Hematopoietic multipotent progenitor cell treated with erythropoietin and hydrocortisone succinate and interleukin-3 and kit ligand, for 6 days (in vitro differentiated cells): ENCODE measurements around the gene AGER.
"Not testable (repeated sequence)": the region's sequence is repeated elsewhere in the genome, so short reads cannot be mapped to it uniquely, and the experiment has no call there.

Source experiments
- DNase-seq: peaks from one replicate; pipeline ENCODE4 v3.0.0-alpha.2; 2015

The AGER gene

DNA sequence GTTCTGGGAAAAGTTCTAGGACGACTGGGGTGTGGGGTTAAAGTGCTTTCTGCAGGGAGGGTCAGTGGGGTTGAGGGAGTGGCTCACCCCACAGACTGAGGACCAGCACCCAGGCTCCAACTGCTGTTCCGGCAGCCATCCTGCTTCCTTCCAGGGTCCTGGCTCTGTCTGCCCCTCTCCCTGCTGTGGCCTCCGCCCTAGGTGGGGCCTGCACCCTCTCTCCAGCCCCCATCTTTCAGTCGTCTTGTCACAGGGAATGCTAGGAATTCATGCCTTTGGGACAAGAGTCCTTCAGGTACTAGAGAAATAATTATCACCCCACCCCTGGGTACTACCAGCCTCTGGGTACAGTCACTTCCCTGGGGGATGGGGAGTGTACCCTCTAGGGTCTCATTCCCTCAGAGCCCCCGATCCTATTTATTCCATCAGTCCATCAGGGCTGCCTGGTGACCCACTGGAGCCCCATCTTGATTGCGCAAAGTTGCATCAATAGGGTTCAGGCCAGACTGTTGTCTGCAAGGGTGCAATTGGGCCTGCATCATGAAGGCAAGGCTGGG, at the start of gene AGER:
TSS of gene AGER (minus strand) at position 170 of the 557 bp plus-strand sequence. CDS start at position 139, 31 bp downstream.
- DNase-seq: no peak

DNA sequence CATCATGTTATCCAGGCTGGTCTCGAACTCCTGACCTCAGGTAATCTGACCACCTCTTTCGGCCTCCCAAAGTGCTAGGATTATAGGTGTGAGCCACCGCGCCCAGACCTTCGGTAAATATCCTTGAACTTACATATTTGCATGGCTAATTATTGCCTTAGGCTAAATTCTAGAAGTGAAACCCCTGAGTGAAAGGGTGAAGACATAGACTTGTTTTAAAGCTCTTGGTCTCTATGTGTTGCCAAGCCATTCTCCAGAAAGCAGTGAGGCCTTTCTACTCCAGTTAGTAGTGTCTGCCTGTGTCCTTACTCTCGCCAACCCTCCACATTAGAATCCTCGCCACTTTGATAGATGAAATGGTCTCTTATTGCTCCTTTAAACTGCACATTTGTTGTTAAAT, 42.4 kb upstream of the AGER start:
- no peak for DNase-seq

DNA sequence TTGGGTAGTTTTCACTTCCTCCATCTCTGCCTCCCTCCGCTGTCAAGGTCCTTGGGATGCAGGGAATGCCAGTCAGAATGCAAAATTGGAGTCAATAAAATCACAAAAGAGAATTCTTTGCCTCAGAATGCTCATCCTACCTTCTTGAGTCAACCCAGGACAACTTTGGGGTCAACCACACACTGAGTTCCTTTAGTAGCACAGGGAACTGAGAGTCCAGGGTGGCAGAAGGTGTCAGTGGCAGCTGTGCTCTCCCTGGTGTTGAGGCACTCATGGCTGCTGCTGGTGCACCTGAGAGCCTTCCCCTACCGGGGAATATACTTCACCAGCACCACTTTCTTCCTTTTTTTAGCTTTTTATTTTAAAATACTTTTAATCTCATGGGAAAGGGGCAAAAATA, 40.6 kb upstream of the AGER start:
- no peak for DNase-seq

DNA sequence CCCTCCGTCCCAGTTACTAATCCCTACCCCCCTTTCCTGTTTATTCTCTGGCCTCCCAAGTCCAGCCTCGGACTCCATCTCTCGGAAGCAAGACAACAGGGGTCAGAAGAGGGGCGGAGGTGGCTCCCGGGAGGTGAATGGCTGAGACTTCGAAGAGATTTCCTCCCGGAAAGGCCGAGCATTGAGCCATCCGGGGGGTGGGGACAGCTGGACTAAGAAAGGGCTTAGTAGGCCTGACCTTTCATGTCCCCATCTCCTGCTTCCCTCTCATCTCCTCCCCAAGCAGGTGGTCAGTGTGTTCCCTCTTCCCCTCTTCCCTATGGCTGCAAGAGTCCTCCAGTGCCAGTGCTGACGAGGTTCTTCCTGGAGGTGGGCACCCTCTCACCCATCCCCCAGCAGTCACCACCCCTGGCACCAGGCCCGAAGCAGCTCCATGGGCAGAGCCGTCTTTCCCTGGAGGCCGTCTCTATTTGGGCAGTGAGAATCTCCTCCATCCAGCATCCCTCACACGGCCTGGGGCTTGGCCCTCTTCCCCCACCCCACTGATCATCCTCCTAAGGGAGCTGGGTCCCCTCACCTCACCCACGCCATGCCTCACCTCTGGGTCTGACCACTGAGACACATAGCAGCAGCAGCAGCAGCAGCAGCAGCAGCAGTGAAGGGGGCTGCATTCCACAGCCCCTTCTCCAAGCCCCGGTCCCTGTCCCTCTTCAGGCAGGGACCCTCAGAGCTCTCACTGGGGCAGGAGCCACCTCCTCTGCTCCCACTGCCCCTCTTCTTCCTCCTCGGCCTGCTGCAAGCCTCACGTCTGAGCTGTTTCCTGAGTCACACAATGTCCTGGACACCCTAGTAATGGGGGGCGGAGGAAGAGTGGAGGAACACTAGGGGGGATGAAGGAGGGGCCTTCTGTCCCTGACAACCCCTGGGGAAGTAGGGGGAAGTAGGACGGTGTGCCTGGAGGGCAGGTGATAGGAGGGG, 39.5 kb upstream of the AGER start, which contains the start of gene NOTCH4:
TSS of gene NOTCH4 (minus strand) at position 810 of the 978 bp plus-strand sequence. CDS start at position 671, 139 bp downstream.
- no peak for DNase-seq

- no peak for DNase-seq
Measured at GRCh38 chr6:32222333-32223230, 38.5 kb upstream of the AGER start.

GRCh38 chr6:32220021-32220420, 36.0 kb upstream of the AGER start:
- no peak for DNase-seq

GRCh38 chr6:32218167-32218566, 34.1 kb upstream of the AGER start:
- no peak for DNase-seq

DNA sequence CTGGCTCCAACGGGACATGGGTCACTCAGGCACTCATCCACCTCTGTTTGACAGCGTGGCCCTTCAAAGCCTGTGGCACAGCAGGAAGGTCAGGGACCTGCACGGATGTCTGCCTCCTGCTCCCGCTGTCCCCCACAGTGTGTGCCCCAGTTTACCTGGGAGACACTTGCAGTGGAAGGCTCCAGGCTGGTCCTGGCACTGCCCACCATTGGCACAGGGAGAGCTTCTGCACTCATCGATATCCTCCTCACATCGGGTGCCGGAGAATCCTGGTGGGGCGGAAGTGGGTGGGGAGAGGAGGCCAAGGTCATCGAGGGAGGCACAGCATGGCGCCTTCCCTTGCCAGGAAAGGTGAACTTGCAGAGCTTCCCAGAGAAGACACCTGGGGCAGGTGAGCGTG, 32.9 kb upstream of the AGER start:
- DNase-seq: no peak

DNA sequence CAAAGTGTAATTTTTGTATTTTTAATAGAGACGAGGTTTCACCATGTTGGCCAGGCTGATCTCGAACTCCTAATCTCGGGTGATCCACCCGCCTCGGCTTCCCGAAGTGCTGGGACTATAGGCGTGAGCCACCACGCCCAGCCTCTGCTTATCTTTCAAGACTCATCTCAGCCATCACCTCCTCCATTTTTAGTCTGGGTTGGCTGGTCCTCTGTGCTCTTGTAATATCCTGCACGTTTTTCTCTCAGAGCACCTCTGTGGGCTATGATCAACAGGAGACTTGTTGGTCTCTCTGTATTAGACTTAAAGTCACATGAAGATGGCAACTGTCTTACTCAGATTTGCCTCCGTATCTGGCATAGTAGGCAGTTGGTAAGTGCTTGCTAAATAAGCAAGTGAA, 32.2 kb upstream of the AGER start:
- DNase-seq: peak; percentile 48

DNA sequence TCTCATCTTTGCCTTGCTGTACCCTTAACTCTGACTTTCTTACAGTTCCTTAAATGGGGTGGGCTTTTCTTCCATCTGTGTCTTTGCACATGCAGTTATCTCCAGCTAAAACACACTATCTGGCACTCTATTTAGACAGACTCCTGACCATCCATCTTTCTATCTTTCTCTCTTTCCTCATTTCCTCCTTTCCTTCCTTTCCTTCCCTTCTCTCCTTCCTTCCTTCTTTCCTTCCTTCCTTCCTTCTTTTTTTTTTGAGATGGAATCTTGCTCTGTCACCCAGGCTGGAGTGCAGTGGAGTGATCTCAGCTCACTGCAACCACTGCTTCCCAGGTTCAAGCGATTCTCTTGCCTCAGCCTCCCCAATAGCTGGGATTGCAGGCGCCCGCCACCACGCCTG, 31.6 kb upstream of the AGER start:
- DNase-seq: no peak

DNA sequence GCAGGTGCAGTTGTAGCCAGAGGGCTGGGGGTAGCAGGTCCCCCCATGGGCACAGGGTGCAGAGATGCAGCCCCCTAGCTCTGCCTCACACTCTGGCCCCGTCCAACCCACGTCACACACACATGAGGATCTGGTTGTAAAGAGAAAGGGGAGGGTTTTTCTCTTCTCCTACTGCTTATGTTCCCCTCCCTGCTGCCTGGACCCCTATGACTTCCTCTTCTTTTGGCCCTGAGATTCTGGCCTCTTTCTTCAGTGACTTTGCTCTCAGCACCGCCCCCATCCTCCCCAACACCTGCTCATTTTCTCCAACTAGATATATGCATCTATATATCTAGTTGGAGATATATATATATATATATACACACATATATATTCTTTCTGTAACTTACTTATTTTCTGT, 30.1 kb upstream of the AGER start:
- DNase-seq: peak; percentile 9

- DNase-seq: no peak
Measured at GRCh38 chr6:32213649-32214048, 29.6 kb upstream of the AGER start.

- DNase-seq: no peak
Measured at GRCh38 chr6:32212076-32212760, 28.2 kb upstream of the AGER start.

- DNase-seq: not testable (repeated sequence)
Measured at GRCh38 chr6:32211432-32211831, 27.4 kb upstream of the AGER start.

GRCh38 chr6:32210191-32210601, 26.1 kb upstream of the AGER start:
- no peak for DNase-seq

DNA sequence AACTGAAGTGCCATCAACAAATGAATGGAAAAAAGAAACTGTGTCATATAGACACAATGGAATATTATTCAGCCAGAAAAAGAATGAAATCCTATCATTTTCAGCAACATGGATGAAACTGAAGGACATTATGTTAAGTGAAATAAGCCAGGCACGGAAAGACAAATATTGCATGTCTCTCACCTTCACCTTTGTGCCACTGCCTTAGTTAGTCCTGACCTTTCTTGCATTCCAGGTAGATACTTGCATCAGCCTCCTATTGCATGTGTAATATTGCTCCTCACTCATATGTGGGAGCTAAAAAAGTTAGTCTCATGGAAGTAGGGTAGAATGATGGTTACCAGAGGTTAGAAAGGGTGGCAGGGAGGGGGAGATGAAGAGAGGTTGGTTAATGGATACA, 24.9 kb upstream of the AGER start:
- no peak for DNase-seq

DNA sequence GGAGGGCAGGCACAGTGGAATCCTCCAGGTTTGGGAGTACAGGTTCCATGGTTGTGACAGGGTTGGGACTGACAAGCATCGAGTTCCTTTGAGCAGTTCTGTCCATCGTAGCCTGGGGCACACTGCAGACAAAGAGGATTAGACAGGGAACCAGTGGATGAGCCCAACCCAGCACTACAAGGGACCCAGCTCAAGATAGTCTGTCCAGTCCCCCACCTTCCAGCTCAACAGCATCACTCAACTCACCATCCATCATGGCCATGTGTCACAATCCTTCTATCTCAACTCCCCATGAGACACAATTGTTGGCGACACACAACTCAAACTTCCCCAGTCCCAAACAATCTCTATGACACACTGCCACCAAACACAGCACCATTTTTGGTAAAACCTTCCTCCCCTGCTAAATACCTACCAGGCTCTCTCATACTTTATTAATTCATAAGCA, 20.2 kb upstream of the AGER start:
- no peak for DNase-seq

DNA sequence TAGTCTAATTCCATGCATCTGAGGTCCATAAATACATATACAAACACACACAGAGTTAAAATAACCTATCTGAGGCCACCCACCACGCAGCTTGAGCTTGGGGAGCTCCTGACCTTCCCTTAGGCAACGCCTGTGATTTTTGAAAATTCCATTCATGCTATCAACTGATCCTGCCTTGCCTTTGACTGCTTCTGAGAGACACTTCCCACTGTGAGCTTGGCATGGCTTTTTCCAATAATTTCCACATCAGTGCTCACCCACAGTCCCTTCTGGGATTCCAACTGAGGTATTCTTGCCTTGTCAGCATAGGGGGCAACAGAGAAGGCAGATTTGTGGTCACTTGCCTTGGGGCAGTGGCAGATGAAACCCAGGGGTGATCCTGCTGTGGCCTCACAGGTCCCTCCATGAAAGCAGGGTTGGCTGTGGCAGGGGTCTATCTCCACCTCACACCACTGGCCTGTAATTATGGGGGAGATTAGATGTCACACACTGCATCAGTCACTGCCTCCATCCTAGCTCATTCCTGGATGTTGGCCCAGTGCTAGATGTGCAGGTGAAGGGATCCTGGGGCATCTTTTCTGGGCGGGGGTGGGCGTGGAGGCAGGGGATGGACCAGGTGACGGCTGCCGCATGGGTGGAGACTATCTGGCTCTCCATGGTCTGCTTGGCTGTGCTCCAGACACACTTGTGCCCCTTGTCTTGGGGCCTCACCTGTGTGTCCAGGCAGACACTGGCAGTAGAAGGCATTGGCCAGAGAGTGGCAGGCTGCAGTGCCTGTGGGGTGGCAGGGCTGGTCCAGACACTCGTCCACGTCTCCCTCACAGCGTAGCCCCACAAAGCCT, 19.6 kb upstream of the AGER start:
- no peak for DNase-seq

GRCh38 chr6:32202186-32202585, 18.1 kb upstream of the AGER start:
- no peak for DNase-seq

- no peak for DNase-seq
Measured at GRCh38 chr6:32200711-32201475, 16.8 kb upstream of the AGER start.

GRCh38 chr6:32198866-32199265, 14.8 kb upstream of the AGER start:
- DNase-seq: no peak
